C4-2B (cell line): Measurements from ENCODE around the gene RHOD.
A peak's percentile ranks its signal among the peaks of the same experiment; 100 is the strongest.

Experiments used
- H3K27ac ChIP-seq: fragments of 450-650 bp; 2 replicates; pipeline ENCODE4 v1.5.1; 2017
- ZFX ChIP-seq: fragments of 450-650 bp; IDR thresholded peaks from 2 replicates; pipeline ENCODE4 v1.6.1; 2017
- TF ChIP-seq, protein P1 (sequence below): fragments of 450-650 bp; conservative IDR thresholded peaks from 2 replicates; pipeline ENCODE4 v1.5.1; 2017; ENCODE audit warnings: mild to moderate bottlenecking

Gene RHOD

DNA sequence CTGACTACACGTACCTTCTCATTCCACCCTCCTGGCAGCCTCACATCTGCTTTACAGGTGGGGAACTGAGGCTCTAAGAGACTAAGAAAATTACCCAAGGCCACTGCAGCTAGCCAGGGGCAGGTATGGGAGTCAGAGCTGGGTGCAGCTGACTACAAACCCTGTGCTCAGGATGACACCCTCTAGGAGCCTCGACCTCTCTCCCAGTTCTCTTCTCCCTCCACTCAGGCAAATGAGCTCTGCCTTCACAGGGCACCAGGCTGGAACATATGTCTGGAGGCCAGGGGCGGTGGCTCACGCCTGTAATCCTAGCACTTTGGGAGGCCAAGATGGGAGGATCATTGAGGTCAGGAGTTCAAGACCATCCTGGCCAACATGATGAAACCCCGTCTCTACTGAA lies 29.7 kb upstream of the RHOD start:
- no peak for TF ChIP-seq ZFX
- TF ChIP-seq, protein P1, sequence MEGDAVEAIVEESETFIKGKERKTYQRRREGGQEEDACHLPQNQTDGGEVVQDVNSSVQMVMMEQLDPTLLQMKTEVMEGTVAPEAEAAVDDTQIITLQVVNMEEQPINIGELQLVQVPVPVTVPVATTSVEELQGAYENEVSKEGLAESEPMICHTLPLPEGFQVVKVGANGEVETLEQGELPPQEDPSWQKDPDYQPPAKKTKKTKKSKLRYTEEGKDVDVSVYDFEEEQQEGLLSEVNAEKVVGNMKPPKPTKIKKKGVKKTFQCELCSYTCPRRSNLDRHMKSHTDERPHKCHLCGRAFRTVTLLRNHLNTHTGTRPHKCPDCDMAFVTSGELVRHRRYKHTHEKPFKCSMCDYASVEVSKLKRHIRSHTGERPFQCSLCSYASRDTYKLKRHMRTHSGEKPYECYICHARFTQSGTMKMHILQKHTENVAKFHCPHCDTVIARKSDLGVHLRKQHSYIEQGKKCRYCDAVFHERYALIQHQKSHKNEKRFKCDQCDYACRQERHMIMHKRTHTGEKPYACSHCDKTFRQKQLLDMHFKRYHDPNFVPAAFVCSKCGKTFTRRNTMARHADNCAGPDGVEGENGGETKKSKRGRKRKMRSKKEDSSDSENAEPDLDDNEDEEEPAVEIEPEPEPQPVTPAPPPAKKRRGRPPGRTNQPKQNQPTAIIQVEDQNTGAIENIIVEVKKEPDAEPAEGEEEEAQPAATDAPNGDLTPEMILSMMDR, result no peak
- H3K27ac ChIP-seq, result peak overlapping the region; percentile 36; the same call in 1 of the 2 replicates

DNA sequence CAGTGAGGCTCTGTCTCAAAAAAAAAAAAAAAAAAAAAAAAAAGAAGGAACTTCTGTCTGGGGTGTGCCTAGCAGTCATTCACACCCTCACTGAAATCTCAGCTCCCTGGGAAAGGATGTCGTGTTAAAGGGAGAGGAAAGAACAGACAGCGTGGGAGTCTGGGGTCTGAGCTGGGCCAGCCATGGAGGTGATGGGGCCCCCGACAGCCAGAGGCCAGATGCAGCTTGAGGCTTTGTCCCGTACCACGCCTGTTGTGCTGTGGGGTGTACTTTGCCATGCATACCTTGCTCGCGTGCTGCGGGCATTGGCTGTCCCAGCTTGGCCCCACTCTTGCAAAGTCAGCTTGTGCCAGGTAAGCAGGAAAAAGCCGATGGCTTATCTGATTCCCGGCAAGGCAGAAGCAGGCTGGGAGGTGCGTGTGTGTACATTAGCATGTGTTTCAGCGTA lies 29.1 kb upstream of the RHOD start:
- peak overlapping the region; percentile 36 for H3K27ac ChIP-seq
- TF ChIP-seq, protein P1, result no peak
- TF ChIP-seq ZFX, result no peak

DNA sequence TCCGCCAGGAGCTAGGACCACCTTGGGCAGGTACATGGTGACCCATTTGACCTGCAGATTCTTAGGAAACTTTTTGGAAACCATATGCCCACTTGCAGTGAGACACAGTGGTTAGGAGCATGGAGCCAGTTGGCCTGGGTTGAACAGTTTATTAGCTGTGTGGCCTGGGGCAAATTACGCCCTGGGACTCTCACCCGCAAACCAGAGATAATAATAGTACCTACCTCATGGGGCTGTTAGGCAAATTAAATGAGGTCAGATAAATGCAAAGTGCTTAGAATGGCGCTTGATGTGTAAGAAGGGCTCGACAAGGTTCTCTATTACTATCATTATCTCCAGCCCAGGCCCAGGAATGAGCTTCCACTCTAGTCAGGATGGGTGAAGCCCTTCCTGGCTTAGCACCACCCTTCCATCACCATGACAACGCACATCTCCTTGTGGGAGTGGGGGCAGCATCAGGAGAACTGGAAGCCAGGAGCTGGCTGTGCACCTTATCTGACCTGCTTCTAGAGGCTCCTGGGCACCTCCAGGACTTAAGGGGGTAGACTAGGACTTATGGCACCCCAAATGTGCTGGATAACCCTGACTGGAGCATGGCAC lies 28.6 kb upstream of the RHOD start:
- peak overlapping the region; percentile 36 for H3K27ac ChIP-seq
- TF ChIP-seq ZFX, result no peak
- TF ChIP-seq, protein P1, result no peak

DNA sequence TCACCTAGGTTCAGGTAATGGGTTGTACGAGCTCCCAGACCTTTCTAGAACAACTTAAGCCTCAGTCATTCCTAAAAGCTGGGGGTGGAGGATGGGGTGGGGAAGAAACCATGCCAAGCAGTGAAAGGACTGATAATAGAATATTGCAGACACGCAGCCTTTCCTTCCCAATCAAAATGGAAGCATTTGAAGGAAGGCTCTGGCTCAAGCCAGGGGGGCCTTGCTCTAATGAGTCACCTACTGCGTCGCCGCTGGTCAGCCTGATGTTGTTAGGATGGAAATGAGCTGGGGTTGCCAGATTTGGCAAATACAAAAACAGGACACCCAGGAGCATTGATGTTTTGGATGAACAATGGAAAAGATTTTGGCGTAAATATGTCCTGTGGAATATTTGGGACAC lies 27.5 kb upstream of the RHOD start:
- H3K27ac ChIP-seq, result no peak overlapping the region
- TF ChIP-seq, protein P1, result no peak
- TF ChIP-seq ZFX, result no peak

DNA sequence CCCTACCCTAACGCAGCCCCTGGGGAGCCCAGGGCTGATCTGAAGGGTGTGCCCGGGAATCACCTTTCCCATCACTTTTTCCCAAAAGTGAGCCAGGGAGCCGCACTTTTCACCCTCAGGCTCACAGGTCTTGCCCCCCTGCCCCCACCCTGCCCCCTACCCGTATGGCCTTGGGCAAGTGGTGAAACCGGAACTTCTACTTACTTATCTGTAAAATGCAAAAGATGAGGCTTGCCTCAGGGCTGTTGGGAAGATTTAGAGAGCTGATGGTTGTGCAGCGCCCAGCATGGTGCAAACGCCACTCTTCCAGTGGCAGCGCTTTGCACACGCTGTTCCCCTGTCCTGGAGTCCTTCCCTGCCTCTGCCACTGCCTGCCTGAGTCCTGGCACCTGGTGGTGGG lies 25.7 kb upstream of the RHOD start:
- TF ChIP-seq ZFX, result no peak
- TF ChIP-seq, protein P1, result no peak
- H3K27ac ChIP-seq, result peak overlapping the region; percentile 3; the same call in 1 of the 2 replicates

DNA sequence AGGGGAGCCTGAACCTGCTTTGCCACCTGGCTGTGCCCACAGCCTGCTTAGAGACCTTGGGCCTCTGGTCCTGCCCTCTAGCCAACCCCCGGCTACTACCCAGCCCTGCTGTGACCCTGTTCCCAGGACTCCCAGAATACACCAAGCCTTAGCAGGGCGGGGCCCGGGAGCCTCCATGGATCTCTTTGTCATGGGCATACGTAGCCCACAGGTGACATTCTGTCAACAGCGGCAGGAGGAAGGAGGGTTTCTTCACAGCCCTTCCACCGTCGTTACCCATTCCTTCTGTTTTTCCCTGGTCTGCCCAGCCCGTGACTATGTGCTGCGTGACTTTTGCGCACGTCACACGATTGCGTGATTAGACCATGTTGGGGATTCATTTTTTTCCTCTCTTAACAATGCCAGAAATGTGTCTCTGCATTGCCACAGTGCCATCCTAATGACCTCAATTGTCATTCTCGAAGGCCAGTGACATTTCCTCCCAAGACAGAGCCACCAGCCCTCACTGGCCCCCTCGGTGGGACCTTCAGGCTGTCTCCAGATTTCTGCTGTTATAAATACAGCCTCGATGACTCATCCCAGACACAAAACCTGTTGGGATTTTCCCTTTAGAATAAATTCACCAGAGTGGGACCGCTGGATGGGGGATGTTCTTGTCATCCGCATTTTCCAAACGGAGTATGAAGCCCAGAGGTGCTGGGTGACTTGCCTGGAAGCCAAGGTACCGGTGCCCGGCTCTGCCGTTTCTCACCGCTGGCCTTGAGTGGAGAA lies 24.7 kb upstream of the RHOD start:
- TF ChIP-seq, protein P1, result no peak
- TF ChIP-seq ZFX, result no peak
- H3K27ac ChIP-seq, result peak overlapping the region; percentile 3; the same call in 1 of the 2 replicates

DNA sequence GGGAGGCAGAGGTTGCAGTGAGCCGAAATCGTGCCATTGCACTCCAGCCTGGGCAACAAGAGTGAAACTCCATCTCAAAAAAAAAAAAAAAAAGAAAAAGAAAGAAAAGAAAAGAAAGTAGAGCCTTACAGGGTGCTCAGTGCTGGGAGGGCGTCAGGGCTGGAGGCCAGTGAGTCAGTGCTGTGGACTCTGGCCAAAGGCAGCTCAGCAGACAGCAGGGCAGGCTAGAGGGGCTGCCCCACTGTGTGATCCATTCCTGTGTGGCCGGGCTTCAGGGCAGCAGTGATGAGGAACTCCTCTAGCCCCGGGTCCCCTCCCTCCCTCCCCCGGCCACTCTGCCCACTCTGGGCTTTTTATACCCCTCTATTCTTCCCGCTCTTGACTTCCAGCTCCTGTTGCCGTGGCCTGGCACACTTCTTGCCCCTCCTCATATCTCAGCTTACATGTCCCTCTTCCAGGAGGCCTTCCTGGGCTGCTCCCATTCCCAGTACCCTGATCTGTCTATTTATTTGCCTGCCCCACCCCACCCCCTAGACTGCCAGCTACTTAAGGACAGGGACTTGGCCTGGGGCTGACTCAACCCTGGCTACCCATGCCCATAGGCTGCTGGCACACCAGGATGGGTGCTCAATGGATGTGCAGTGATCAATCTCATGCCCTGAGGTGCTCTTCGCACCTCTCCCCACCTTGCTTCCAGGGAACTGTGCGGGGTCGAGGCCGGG lies 23.7 kb upstream of the RHOD start:
- H3K27ac ChIP-seq, result no peak overlapping the region
- no peak for TF ChIP-seq ZFX
- TF ChIP-seq, protein P1, result no peak
